Measurements from ENCODE around the gene DDX20.

GRCh38 chr1:111723091-111723806 lies 32.5 kb upstream of the DDX20 start:
- TF ChIP-seq CTCF (IDR thresholded peaks at IDR 0.05) (no peak), ZFX (IDR thresholded peaks at IDR 0.05; ENCODE audit: borderline replicate concordance) (no peak)

All from 22Rv1 (cell line).